Measurements from ENCODE around the gene DUS3L. TPM values are rescaled to one million over a fixed set of nuclear protein-coding genes. Genes with fewer than 3 reads are reported as not detected.

DUS3L gene
- total RNA-seq, 1 experiment from 2014 or later = 39.3 TPM

DNA sequence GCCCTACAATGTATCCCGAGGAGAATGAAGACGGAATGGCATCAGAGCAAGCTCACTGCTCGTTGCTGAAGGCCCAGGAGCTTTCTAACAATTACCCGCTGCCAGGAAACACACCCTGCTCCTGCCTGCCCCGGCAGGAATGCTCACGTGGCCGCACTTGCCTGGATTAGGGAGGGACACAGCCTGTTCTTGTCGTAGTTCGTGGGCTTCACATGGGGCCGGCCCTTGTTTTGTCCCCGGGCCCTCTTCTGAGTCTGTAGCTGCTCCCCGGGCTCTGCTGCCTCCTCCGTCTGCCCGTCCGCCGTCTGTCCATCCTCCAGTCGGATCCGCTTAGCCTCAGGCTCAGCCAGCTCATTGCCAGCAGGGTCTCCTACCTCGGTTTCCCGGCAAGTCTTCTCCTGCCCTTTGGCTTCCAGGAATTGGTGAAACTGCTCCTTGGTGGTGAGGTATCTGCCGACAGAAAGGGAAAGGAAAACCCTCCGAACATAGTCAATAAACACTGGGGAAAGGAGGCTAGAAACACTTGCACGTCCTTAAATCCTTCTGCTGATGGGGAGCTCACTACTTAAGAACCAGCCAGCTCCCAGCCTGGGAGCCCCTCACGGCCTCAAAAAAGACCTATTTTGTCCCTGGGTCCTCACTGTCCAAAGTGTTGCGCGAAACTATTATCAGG, 941 bp downstream of the DUS3L start:
- Mint-ChIP-seq H3K27ac (peak overlapping the region; percentile 87), H3K36me3 (peaks cover 21% of the 10 kb centered on the region), H3K27me3 (ENCODE audit: low read depth) (no peaks in the 10 kb centered on the region; the same call in 1 of the 2 replicates), H3K4me3 (peak overlapping the region; percentile 98), H3K9me3 (peaks cover 4% of the 10 kb centered on the region; the same call in 1 of the 2 replicates), H3K4me1 (peaks cover 5% of the 10 kb centered on the region)
- DNase-seq (ENCODE audit: low spot score) = no peak
- no peak for ATAC-seq
- ChIA-PET CTCF (interaction anchor here (0.7 to 3.0 kb wide), 4 partner anchors 14 to 232 kb away, joined by 3 to 19 read pairs (median 6); partner anchors contain the start of genes NRTN and RPL36), POLR2A (interaction anchor here (1.0 to 1.5 kb wide), 2 partner anchors 50 to 70 kb away, joined by 4 to 5 read pairs; partner anchors contain the start of genes CATSPERD and LONP1)
- TF ChIP-seq ZNF423 (CRISPR knock-in tag; IDR thresholded peaks at IDR 0.05) = no peak
- TF ChIP-seq, protein P1, sequence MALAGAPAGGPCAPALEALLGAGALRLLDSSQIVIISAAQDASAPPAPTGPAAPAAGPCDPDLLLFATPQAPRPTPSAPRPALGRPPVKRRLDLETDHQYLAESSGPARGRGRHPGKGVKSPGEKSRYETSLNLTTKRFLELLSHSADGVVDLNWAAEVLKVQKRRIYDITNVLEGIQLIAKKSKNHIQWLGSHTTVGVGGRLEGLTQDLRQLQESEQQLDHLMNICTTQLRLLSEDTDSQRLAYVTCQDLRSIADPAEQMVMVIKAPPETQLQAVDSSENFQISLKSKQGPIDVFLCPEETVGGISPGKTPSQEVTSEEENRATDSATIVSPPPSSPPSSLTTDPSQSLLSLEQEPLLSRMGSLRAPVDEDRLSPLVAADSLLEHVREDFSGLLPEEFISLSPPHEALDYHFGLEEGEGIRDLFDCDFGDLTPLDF (CRISPR knock-in tag; IDR thresholded peaks at IDR 0.05) = no peak
- peak; percentile 75; the same call in 1 of the 2 replicates for TF ChIP-seq GTF2I (CRISPR knock-in tag; conservative IDR thresholded peaks at IDR 0.05)

DNA sequence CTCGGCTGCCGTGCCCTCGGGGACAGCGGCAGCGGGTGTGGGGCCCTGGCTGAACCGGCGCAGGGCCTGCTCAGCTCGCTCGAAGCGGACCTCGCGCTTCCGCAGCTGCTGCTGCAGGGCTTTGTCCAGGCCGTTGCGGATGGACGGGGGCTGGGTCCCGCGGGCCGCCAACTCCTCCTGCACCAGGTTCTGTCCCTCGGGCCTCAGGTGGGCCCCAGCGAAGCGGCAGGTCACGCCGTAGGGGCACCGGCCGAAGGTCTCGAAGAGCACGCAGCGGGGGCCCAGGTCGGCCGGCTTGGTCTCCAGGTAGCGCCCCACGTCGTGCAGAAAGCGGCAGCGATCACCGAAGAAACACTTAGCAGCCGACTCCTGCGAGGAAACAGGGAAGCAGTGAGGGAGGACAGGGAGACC, 1.6 kb downstream of the DUS3L start:
- no peak overlapping the region for H3K27ac Mint-ChIP-seq
- peaks cover 5% of the 10 kb centered on the region for H3K4me1 Mint-ChIP-seq
- no peaks in the 10 kb centered on the region; the same call in 1 of the 2 replicates for H3K27me3 Mint-ChIP-seq (ENCODE audit: low read depth)
- ATAC-seq = no peak
- peaks cover 21% of the 10 kb centered on the region for H3K36me3 Mint-ChIP-seq
- TF ChIP-seq, protein P2, sequence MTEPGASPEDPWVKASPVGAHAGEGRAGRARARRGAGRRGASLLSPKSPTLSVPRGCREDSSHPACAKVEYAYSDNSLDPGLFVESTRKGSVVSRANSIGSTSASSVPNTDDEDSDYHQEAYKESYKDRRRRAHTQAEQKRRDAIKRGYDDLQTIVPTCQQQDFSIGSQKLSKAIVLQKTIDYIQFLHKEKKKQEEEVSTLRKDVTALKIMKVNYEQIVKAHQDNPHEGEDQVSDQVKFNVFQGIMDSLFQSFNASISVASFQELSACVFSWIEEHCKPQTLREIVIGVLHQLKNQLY (CRISPR knock-in tag; IDR thresholded peaks at IDR 0.05) = no peak
- no peak for TF ChIP-seq ZNF121 (CRISPR knock-in tag; IDR thresholded peaks at IDR 0.05)
- TF ChIP-seq, protein P3, sequence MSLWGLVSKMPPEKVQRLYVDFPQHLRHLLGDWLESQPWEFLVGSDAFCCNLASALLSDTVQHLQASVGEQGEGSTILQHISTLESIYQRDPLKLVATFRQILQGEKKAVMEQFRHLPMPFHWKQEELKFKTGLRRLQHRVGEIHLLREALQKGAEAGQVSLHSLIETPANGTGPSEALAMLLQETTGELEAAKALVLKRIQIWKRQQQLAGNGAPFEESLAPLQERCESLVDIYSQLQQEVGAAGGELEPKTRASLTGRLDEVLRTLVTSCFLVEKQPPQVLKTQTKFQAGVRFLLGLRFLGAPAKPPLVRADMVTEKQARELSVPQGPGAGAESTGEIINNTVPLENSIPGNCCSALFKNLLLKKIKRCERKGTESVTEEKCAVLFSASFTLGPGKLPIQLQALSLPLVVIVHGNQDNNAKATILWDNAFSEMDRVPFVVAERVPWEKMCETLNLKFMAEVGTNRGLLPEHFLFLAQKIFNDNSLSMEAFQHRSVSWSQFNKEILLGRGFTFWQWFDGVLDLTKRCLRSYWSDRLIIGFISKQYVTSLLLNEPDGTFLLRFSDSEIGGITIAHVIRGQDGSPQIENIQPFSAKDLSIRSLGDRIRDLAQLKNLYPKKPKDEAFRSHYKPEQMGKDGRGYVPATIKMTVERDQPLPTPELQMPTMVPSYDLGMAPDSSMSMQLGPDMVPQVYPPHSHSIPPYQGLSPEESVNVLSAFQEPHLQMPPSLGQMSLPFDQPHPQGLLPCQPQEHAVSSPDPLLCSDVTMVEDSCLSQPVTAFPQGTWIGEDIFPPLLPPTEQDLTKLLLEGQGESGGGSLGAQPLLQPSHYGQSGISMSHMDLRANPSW (CRISPR knock-in tag; conservative IDR thresholded peaks at IDR 0.05; ENCODE audit: low read depth) = no peak
- TF ChIP-seq ZNF423 (CRISPR knock-in tag; IDR thresholded peaks at IDR 0.05) = no peak
- TF ChIP-seq ZNF263 (CRISPR knock-in tag; IDR thresholded peaks at IDR 0.05; ENCODE audit: low read depth) = no peak
- TF ChIP-seq MYBL2 (CRISPR knock-in tag; IDR thresholded peaks at IDR 0.05) = no peak
- no peak for TF ChIP-seq IRF2 (CRISPR knock-in tag; IDR thresholded peaks at IDR 0.05; ENCODE audit: borderline replicate concordance, low read depth)
- no peak for TF ChIP-seq JUN (CRISPR knock-in tag; IDR thresholded peaks at IDR 0.05)
- TF ChIP-seq ZNF138 (CRISPR knock-in tag; conservative IDR thresholded peaks at IDR 0.05) = no peak
- TF ChIP-seq KAT7 (CRISPR knock-in tag; IDR thresholded peaks at IDR 0.05; ENCODE audit: borderline replicate concordance) = no peak
- TF ChIP-seq, protein P4, sequence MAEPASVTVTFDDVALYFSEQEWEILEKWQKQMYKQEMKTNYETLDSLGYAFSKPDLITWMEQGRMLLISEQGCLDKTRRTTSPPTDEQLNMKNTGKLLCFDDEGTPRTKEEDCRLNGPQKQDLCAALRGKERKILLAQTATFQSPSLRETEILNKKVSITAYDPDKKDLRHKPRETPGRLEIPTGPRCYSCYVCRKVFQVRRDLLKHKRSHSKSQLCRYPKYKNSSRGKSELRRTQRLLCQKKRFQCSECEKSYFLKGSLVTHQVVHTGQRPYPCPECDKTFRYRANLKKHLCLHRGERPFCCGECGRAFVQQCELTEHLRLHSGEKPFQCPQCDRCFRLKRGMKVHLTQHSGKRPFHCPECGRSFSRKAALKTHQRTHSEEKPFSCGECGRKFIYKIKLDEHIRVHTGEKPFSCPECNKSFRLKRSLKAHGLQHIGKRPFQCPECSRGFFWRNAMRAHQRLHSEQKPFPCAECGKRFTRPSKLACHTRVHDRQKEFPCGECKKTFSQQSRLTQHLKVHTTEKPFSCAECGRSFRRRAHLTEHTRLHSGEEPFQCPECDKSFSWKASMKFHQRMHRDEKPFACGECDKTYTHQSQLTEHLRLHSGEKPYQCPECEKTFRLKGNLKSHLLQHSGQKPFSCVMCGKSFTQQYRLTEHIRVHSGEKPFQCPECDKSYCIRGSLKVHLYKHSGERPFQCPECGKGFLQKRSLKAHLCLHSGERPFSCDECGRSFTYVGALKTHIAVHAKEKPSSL (CRISPR knock-in tag; conservative IDR thresholded peaks at IDR 0.05) = no peak
- H3K9me3 Mint-ChIP-seq = peaks cover 4% of the 10 kb centered on the region; the same call in 1 of the 2 replicates
- POLR2A ChIA-PET = no interaction called here
- peak overlapping the region; percentile 36; the same call in 1 of the 2 replicates for H3K4me3 Mint-ChIP-seq
- no peak for DNase-seq (ENCODE audit: low spot score)
- CTCF ChIA-PET = interaction anchor here (3.0 kb wide), 1 partner anchor 15 kb away, joined by 19 read pairs; the partner anchor contains the start of gene NRTN

DNA sequence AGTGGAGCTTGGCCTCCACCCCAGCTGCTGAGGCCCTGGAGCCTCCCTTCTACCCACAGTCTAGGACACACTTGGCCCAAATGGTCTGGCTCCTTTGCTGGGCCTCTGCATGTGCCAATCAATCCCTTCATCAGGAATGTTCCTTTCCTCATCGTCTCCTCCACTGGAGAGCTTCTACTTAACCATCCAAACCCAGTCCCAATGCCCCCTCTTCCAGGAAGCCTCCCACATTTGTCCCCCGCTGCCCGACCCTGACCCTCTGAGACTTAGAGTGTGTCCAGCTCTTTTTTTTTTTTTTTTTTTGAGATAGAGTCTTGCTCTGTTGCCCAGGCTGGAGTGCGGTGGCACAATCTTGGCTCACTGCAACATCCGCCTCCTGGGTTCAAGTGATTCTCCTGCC, 2.5 kb downstream of the DUS3L start:
- H3K36me3 Mint-ChIP-seq = peaks cover 21% of the 10 kb centered on the region
- POLR2A ChIA-PET = no interaction called here
- peaks cover 4% of the 10 kb centered on the region; the same call in 1 of the 2 replicates for H3K9me3 Mint-ChIP-seq
- no peak overlapping the region for H3K4me3 Mint-ChIP-seq
- H3K27ac Mint-ChIP-seq = no peak overlapping the region
- TF ChIP-seq, protein P3 (CRISPR knock-in tag; conservative IDR thresholded peaks at IDR 0.05; ENCODE audit: low read depth) = no peak
- TF ChIP-seq IRF2 (CRISPR knock-in tag; IDR thresholded peaks at IDR 0.05; ENCODE audit: borderline replicate concordance, low read depth) (no peak), FOXP1 (CRISPR knock-in tag; IDR thresholded peaks at IDR 0.05; ENCODE audit: borderline replicate concordance) (no peak), GRHL2 (CRISPR knock-in tag; IDR thresholded peaks at IDR 0.05; ENCODE audit: insufficient replicate concordance, severe bottlenecking) (no peak), ZNF219 (CRISPR knock-in tag; IDR thresholded peaks at IDR 0.05; ENCODE audit: borderline replicate concordance) (no peak), ZNF121 (CRISPR knock-in tag; IDR thresholded peaks at IDR 0.05) (no peak), JAZF1 (CRISPR knock-in tag; IDR thresholded peaks at IDR 0.05) (no peak), ZNF671 (CRISPR knock-in tag; IDR thresholded peaks at IDR 0.05) (no peak)
- peaks cover 5% of the 10 kb centered on the region for H3K4me1 Mint-ChIP-seq
- ATAC-seq (no peak), DNase-seq (ENCODE audit: low spot score) (no peak)
- H3K27me3 Mint-ChIP-seq (ENCODE audit: low read depth) = no peaks in the 10 kb centered on the region
- CTCF ChIA-PET = no interaction called here

Measured in WTC11 (cell line).